Psoas muscle (tissue), 8 donors: ENCODE measurements around the gene REST. TPM values are rescaled to one million over a fixed set of nuclear protein-coding genes. Genes with fewer than 3 reads are reported as not detected.

ENCODE experiments used
- ATAC-seq, 4 donors: fragments of 200-7000 bp; cut with Tn5 transposase; one replicate each; pipeline ENCODE4 v1.9.1; 2020; ENCODE audit warnings: moderate library complexity in 3 of 4, mild to moderate bottlenecking in 2 of 4
- DNase-seq, 2 donors: peaks; one replicate each; pipeline ENCODE4 v3.0.0-alpha.2; 2020
- H3K27ac ChIP-seq: fragments of 200-600 bp; one replicate; pipeline ENCODE4 v1.8.0; 2022
- H3K27me3 ChIP-seq, 3 donors: fragments of 200-600 bp in 1 of 3; one replicate each; pipeline versions ENCODE4 v1.6.1 to v1.8.0; 2013 to 2022; ENCODE audit warnings: low read length in 2 of 3, mild to moderate bottlenecking in 2 of 3, moderate library complexity in 1 of 3; ENCODE audit not compliant: insufficient read depth in 3 of 3
- H3K36me3 ChIP-seq, 2 donors: fragments of 200-600 bp in 1 of 2; one replicate each; pipeline versions ENCODE4 v1.6.1 to v1.8.0; 2013 to 2022; ENCODE audit warnings: low read depth in 1 of 2, mild to moderate bottlenecking in 1 of 2, moderate library complexity in 1 of 2; ENCODE audit not compliant: insufficient read depth in 1 of 2
- H3K4me1 ChIP-seq: fragments of 200-600 bp; one replicate; pipeline ENCODE4 v1.8.0; 2022
- H3K4me3 ChIP-seq: fragments of 200-600 bp; one replicate; pipeline ENCODE4 v1.8.0; 2022; ENCODE audit warnings: mild to moderate bottlenecking
- H3K9me3 ChIP-seq: fragments of 200-600 bp; one replicate; pipeline ENCODE4 v1.8.0; 2022
- WGBS, 3 donors: extraction: QIAGEN DNeasy Blood & Tissue Kit; methylation state at CpG; one replicate each; pipeline versions ENCODE4 v1.1.6 to v1.1.7; 2013; 5-methylcytosine and 5-hydroxymethylcytosine counted together
- intact Hi-C, 2 donors: fragments of 100-400 bp; cut with DNase I; formaldehyde crosslinking; loops; one replicate each; pipeline versions ENCODE4 v1.11.0 to v1.14.2; 2022
- polyA plus RNA-seq, 3 donors: library from polyadenylated mRNA; stranded (reverse); fragments of 200-250 nt; gene quantifications; one replicate each; pipeline ENCODE4 v1.2.3, GENCODE V29; 2013
- total RNA-seq, 4 donors: library from RNA; stranded (reverse); fragmentation: NEBNext Ultra II Directional in 2 of 4; extraction: Animal tissue kit (Norgen Biotek cat#: 25700) in 2 of 4; gene quantifications; one replicate each; pipeline versions ENCODE4 v1.2.1 to v1.2.4, GENCODE V29; 2021 to 2023
- TF ChIP-seq, protein P1 (sequence below): fragments of 200-600 bp; IDR thresholded peaks from one replicate; pipeline ENCODE4 v1.8.0; 2022; ENCODE audit warnings: antibody characterized with exemption
- donor health status: healthy with polysubstance abuse.
- donor health status: DM: no; HTN: no; CAD: no; lungs with moderate emphysema.
- donor health status: Bipolar disorder and iron deficiency.
- donor health status: healthy.
- donor health status: DM: yes; HTN: yes; CAD: no.
- donor health status: DM: no; HTN: no; CAD: no.
- donor health status: DM: no; HTN: no; CAD: no.
- donor health status: DM: yes; HTN: yes; CAD: no.

Gene REST
- total and polyA plus RNA-seq, 7 donors, result 2.5 to 21.4 (median 13.5) TPM

DNA sequence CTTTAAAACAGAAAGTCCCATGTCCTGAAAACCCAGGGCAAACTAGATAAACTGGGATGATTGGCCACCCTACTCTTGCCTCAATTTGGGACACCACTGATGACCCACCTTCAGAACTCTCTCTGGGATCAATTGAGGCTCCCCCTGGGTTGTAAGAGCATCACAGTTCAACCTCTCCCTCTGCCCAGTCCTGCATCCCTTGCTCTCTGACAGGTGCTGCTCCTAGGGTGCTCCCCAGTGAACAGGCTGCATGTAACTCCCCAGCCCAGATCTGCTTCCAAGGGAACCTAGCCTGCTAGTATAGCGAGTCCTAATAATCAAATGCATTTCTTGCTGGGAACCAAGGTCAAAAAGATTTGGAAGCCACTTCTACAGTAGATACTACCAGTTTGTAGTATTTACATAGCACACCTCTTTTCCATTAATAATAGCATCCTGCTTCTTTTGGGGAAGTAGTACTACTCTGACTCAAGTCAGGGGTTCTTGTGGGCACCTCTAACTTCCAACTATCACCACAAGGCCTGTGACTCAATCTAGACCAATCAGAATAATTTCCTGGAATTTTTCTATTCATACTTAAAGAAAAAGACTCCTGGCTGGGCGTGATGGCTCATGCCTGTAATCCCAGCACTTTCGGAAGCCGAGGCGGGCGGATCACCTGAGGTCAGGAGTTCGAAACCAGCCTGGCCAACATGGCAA is 44.1 kb upstream of the REST start:
- ATAC-seq (no peak), DNase-seq (no peak)
- TF ChIP-seq, protein P1, sequence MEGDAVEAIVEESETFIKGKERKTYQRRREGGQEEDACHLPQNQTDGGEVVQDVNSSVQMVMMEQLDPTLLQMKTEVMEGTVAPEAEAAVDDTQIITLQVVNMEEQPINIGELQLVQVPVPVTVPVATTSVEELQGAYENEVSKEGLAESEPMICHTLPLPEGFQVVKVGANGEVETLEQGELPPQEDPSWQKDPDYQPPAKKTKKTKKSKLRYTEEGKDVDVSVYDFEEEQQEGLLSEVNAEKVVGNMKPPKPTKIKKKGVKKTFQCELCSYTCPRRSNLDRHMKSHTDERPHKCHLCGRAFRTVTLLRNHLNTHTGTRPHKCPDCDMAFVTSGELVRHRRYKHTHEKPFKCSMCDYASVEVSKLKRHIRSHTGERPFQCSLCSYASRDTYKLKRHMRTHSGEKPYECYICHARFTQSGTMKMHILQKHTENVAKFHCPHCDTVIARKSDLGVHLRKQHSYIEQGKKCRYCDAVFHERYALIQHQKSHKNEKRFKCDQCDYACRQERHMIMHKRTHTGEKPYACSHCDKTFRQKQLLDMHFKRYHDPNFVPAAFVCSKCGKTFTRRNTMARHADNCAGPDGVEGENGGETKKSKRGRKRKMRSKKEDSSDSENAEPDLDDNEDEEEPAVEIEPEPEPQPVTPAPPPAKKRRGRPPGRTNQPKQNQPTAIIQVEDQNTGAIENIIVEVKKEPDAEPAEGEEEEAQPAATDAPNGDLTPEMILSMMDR, result no peak
- H3K4me3 ChIP-seq, result no peak overlapping the region
- no peaks in the 10 kb centered on the region for H3K27me3 ChIP-seq
- intact Hi-C loops, result no loop called here
- WGBS, 3 donors, result 94 to 97% (median 95%) methylated on average over 7 of the region's 7 CpGs
- no peak overlapping the region for H3K27ac ChIP-seq
- H3K9me3 ChIP-seq, result no peaks in the 10 kb centered on the region
- no peaks in the 10 kb centered on the region for H3K36me3 ChIP-seq
- no peaks in the 10 kb centered on the region for H3K4me1 ChIP-seq

DNA sequence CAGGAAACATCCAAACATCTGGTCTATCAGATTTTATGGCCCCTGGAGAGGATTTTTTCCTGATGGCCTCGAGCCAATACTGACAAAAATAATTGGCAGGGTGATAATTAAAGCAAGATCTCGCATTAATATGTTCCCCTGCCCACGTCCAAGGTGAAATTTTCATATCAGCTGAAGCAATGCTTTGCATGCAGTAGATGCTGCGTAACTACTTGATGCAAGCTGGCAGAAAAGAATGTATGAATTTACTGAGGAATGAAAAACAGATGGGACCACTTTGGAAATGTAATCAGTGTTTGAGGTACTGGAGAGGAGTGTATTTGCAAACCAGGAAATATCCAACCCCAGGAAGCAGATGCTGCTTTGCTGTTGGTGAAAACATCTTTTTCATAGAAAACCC is 36.8 kb upstream of the REST start:
- WGBS, 3 donors, result 18 to 25% (median 19%) methylated on average over 4 of the region's 4 CpGs
- intact Hi-C loops, result no loop called here
- Histone ChIP-seq H3K4me3 (no peak overlapping the region), H3K4me1 (no peaks in the 10 kb centered on the region), H3K27me3 (no peaks in the 10 kb centered on the region), H3K36me3 (no peaks in the 10 kb centered on the region), H3K9me3 (no peaks in the 10 kb centered on the region), H3K27ac (no peak overlapping the region)
- no peak for ATAC-seq
- no peak for DNase-seq
- TF ChIP-seq, protein P1, result no peak

DNA sequence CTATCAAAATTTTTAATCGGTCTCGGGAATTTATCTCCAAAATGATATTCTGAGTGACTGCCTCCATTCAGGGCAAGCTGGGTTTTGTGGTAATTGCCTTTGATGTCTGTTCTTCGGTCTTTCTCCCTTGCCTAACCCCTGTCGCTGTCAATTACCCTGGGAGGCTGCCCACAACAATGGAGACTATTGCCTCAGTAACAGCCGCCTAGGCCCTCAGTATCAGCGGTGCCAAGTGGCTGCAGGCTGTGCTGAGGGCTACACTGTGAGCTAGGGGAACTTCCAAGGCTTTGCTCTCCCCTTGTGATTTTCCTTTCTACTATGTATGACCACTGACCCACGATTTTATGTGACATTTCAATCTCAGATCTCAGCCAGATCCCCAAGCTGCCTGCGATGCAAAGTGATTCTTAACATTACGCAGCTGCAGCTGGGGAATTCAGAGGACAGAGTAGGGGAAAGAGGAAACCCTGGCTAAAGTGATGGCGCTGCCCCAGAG is 36.3 kb upstream of the REST start:
- intact Hi-C loops, result no loop called here
- no peaks in the 10 kb centered on the region for H3K27me3 ChIP-seq
- 6 to 10% (median 7%) methylated on average over 10 of the region's 10 CpGs for WGBS, 3 donors
- no peaks in the 10 kb centered on the region for H3K36me3 ChIP-seq
- peak overlapping the region; percentile 25 for H3K4me3 ChIP-seq
- TF ChIP-seq, protein P1, result no peak
- H3K9me3 ChIP-seq, result no peaks in the 10 kb centered on the region
- DNase-seq (peak; percentile 19 to 57), ATAC-seq (peak in 2 of 4 donors; percentile 40 to 65)
- no peak overlapping the region for H3K27ac ChIP-seq
- H3K4me1 ChIP-seq, result no peaks in the 10 kb centered on the region

DNA sequence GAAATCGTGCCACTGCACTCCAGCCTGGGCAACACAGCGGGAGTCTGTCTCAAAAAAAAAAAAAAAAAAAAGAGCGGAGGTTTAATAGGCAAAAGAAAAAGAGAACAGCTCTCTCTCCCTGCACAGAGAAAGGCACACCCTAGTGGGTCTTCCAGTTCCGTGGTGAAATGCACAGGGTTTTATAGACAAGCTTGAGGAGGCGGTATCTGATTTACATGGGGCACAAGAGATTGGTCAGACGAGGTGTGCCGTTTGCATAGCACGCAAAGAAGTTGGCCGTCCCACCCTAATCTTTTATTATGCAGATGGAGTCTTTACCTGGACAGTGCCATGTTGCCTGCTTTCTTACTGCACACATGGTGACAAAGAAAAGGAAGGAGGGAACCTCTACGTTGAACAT is 33.5 kb upstream of the REST start:
- Histone ChIP-seq H3K27ac (no peak overlapping the region), H3K9me3 (no peaks in the 10 kb centered on the region), H3K36me3 (no peaks in the 10 kb centered on the region), H3K4me1 (no peaks in the 10 kb centered on the region), H3K4me3 (no peak overlapping the region), H3K27me3 (no peaks in the 10 kb centered on the region)
- TF ChIP-seq, protein P1, result no peak
- ATAC-seq (no peak), DNase-seq (no peak)
- intact Hi-C loops, result no loop called here
- 79 to 86% (median 85%) methylated on average over 9 to 10 of the region's 10 CpGs for WGBS, 3 donors

DNA sequence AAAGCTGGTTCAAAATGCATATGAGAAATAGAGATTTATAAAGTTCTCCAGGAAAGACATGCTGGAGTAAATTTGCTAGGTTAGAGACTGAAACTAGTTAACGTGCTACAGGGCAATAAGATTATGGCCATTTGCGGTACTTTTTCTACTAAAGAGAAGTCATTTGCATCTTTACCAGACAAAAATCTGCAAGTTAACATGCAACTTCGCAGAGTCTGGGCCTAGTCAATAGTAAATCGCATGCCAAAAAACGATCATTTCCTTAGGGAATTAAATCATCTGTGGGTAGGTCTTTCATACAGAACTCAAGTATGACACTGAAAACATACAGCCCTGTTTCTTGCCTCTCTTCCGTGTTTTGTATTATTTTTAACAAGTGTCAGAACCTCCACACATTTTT is 32.8 kb upstream of the REST start:
- DNase-seq (no peak), ATAC-seq (no peak)
- intact Hi-C loops, result no loop called here
- H3K27me3 ChIP-seq, result no peaks in the 10 kb centered on the region
- TF ChIP-seq, protein P1, result no peak
- no peak overlapping the region for H3K27ac ChIP-seq
- H3K4me3 ChIP-seq, result no peak overlapping the region
- no peaks in the 10 kb centered on the region for H3K4me1 ChIP-seq
- H3K9me3 ChIP-seq, result no peaks in the 10 kb centered on the region
- H3K36me3 ChIP-seq, result no peaks in the 10 kb centered on the region
- 53 to 60% (median 54%) methylated on average over 6 of the region's 6 CpGs for WGBS, 3 donors
